Ovary (tissue), 9 donors: ENCODE results near the gene DOCK2. TPM values are rescaled to one million over a fixed set of nuclear protein-coding genes. Genes with fewer than 3 reads are reported as not detected.

Experiments
- DNase-seq, 5 donors: peaks; one replicate each; pipeline ENCODE4 v3.0.0-alpha.2; 2019 to 2020
- H3K27ac ChIP-seq, 2 donors: fragments of 200-600 bp; one replicate each; pipeline versions ENCODE4 v1.5.1 to v1.8.0; 2019 to 2022
- H3K27me3 ChIP-seq: fragments of 200-600 bp; one replicate; pipeline ENCODE4 v1.8.0; 2022
- H3K36me3 ChIP-seq: fragments of 200-600 bp; sonication (generic); one replicate; pipeline ENCODE4 v1.5.1; 2019
- H3K4me1 ChIP-seq: one replicate; pipeline ENCODE4 v1.8.1; 2013; ENCODE audit warnings: mild to moderate bottlenecking, moderate library complexity; ENCODE audit not compliant: insufficient read depth
- H3K4me3 ChIP-seq: fragments of 200-600 bp; sonication (generic); one replicate; pipeline ENCODE4 v1.5.1; 2017
- H3K9me3 ChIP-seq, 2 donors: fragments of 200-600 bp in 1 of 2; sonication (generic) in 1 of 2; one replicate each; pipeline versions ENCODE4 v1.5.1 to v1.8.1; 2013 to 2019; ENCODE audit warnings: mild to moderate bottlenecking in 1 of 2, moderate library complexity in 1 of 2
- CTCF ChIP-seq, 3 donors: fragments of 450-650 bp in 2 of 3; fragments of 200-600 bp in 1 of 3; IDR thresholded peaks; one replicate each; pipeline versions ENCODE4 v1.5.1 to v1.8.0; 2016 to 2022; ENCODE audit warnings: antibody characterized with exemption in 3 of 3, mild to moderate bottlenecking in 1 of 3
- EP300 ChIP-seq: sonication (generic); formaldehyde crosslinking; IDR thresholded peaks from one replicate; pipeline ENCODE4 v1.6.1; 2017; ENCODE audit warnings: antibody characterized with exemption
- POLR2A ChIP-seq: fragments of 450-650 bp; IDR thresholded peaks from one replicate; pipeline ENCODE4 v1.6.1; 2017; ENCODE audit warnings: antibody characterized with exemption, mild to moderate bottlenecking, moderate library complexity
- WGBS, 3 donors: extraction: QIAGEN DNeasy Blood & Tissue Kit in 1 of 3; methylation state at CpG; one replicate each; pipeline versions ENCODE4 v1.1.5 to v1.1.7; 2013 to 2017; 5-methylcytosine and 5-hydroxymethylcytosine counted together
- intact Hi-C, 4 donors: fragments of 100-400 bp; cut with DNase I; formaldehyde crosslinking; loops; one replicate each; pipeline versions ENCODE4 v1.11.0 to v1.15.1; 2022 to 2023
- polyA plus RNA-seq, 2 donors: library from polyadenylated mRNA; stranded (reverse); fragments of 200-250 nt in 1 of 2; fragments of 350-450 nt in 1 of 2; fragmentation: Illumina TruSeq in 1 of 2; extraction: RNeasy Lipid Tissue Mini Kit (QIAGEN cat#74804) in 1 of 2; gene quantifications; one replicate each; pipeline ENCODE4 v1.2.3, GENCODE V29; 2013 to 2014
- total RNA-seq, 7 donors: library from RNA; depleted of rRNA in 2 of 7; stranded (reverse); fragments of >200 nt in 2 of 7; fragmentation: NEBNext Ultra II Directional in 3 of 7; extraction: Animal tissue kit (Norgen Biotek cat#: 25700) in 3 of 7; gene quantifications; one replicate each; pipeline versions ENCODE4 v1.1.0 to v1.2.4, GENCODE V29; 2016 to 2023
- donor health status: DM: no; HTN: no; CAD: no; lungs with moderate emphysema.
- donor health status: DM: no; HTN: no; CAD: no.
- donor health status: Bipolar disorder and iron deficiency.
- donor health status: DM: yes; HTN: yes; CAD: no.
- donor health status: DM: no; HTN: no; CAD: no.
- donor health status: DM: yes; HTN: yes; CAD: no.

Gene DOCK2
- total and polyA plus RNA-seq, 9 donors, result 1.3 to 10.2 (median 5.4) TPM

DNA sequence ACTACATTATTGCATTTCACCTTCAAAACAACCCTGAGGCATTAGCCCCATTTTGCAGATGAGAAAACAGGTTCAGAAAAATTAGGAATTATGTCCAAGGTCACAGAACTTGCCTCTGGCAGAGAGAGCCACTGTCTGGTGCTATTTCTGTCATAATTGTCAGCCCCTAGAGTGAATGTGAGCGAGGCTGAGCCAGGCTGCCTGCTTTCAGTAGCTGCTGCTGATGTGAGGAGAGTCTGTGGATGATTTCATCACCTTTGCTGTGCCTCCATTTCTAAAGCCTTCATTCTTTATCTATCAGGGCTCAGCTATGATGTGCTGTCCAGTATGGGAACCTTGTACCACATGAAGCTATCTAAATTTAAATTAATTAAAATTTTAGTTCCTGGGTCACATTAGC, 271.8 kb downstream of the DOCK2 start:
- Histone ChIP-seq H3K4me3 (no peak overlapping the region), H3K27me3 (no peaks in the 10 kb centered on the region), H3K36me3 (no peaks in the 10 kb centered on the region), H3K27ac (no peak overlapping the region), H3K4me1 (no peaks in the 10 kb centered on the region), H3K9me3 (no peaks in the 10 kb centered on the region)
- 72 to 80% (median 79%) methylated on average over 1 of the region's 1 CpG for WGBS, 3 donors
- no peak for DNase-seq
- no peak for TF ChIP-seq CTCF (IDR thresholded peaks at IDR 0.05)
- intact Hi-C loops, result no loop called here

GRCh38 chr5:169909945-169910344, 272.9 kb downstream of the DOCK2 start:
- TF ChIP-seq POLR2A, result no peak
- TF ChIP-seq CTCF (IDR thresholded peaks at IDR 0.05), result no peak
- TF ChIP-seq EP300, result no peak
- Histone ChIP-seq H3K27ac (no peak overlapping the region), H3K27me3 (no peaks in the 10 kb centered on the region), H3K9me3 (no peaks in the 10 kb centered on the region), H3K36me3 (no peaks in the 10 kb centered on the region), H3K4me3 (no peak overlapping the region), H3K4me1 (peaks cover 2% of the 10 kb centered on the region)
- WGBS, 3 donors, result 84 to 97% (median 97%) methylated on average over 3 of the region's 3 CpGs
- intact Hi-C loops, result no loop called here
- no peak for DNase-seq

DNA sequence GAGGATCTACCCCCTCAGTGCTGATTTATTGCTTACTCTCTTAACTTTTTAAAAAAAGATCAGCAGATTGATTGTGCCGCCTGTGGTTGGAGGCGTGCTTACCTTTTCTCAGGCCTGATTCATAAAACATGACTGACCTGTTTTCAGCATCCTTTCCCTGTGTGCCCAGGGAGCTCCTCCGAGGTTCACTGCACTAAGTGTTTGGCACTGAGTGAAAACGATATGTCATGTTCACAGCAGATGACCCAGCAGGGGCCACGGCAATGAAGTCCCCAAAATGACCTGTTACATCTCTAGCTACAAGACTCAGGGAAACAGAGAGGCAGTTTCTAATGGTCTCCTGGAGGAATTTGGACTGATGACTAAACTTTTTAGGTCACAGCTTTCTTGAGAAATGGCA, 273.3 kb downstream of the DOCK2 start:
- Histone ChIP-seq H3K27ac (no peak overlapping the region), H3K4me1 (peaks cover 2% of the 10 kb centered on the region), H3K27me3 (no peaks in the 10 kb centered on the region), H3K36me3 (no peaks in the 10 kb centered on the region), H3K4me3 (no peak overlapping the region), H3K9me3 (no peaks in the 10 kb centered on the region)
- TF ChIP-seq CTCF (IDR thresholded peaks at IDR 0.05) (no peak), EP300 (no peak), POLR2A (no peak)
- DNase-seq, result no peak
- intact Hi-C loops, result no loop called here
- WGBS, 3 donors, result 85 to 90% (median 90%) methylated on average over 5 of the region's 5 CpGs

- WGBS, 3 donors, result 74 to 91% (median 91%) methylated on average over 4 of the region's 4 CpGs
- Histone ChIP-seq H3K4me3 (no peak overlapping the region), H3K9me3 (no peaks in the 10 kb centered on the region), H3K27me3 (no peaks in the 10 kb centered on the region), H3K36me3 (no peaks in the 10 kb centered on the region), H3K4me1 (peaks cover 2% of the 10 kb centered on the region), H3K27ac (no peak overlapping the region)
- DNase-seq, result no peak
- TF ChIP-seq POLR2A, result no peak
- no peak for TF ChIP-seq EP300
- TF ChIP-seq CTCF (IDR thresholded peaks at IDR 0.05), result no peak
- intact Hi-C loops, result no loop called here
Measured at GRCh38 chr5:169911448-169912212, 274.6 kb downstream of the DOCK2 start.
